Hepatocyte (in vitro differentiated cells): Measurements from ENCODE around the gene PRSS53. TPM values are rescaled to one million over a fixed set of nuclear protein-coding genes. Genes with fewer than 3 reads are reported as not detected.
A peak's percentile ranks its signal among the peaks of the same experiment; 100 is the strongest.

Source experiments
- DNase-seq: peaks from one replicate; pipeline ENCODE4 v3.0.0-alpha.2; 2016; ENCODE audit warnings: low spot score
- H2AFZ ChIP-seq: fragments of 200-600 bp; sonication (generic); 2 replicates; pipeline ENCODE4 v1.6.0; 2016; ENCODE audit warnings: antibody characterized with exemption, mild to moderate bottlenecking
- H3K27ac ChIP-seq: fragments of 200-600 bp; sonication (generic); 2 replicates; pipeline ENCODE4 v1.5.1; 2016; ENCODE audit warnings: mild to moderate bottlenecking
- H3K27me3 ChIP-seq: fragments of 200-600 bp; sonication (generic); 2 replicates; pipeline ENCODE4 v1.6.1; 2016
- H3K36me3 ChIP-seq: fragments of 200-600 bp; sonication (generic); replicated peaks from 2 replicates; pipeline ENCODE4 v1.5.1; 2016; ENCODE audit warnings: low read depth; ENCODE audit not compliant: insufficient read depth
- H3K4me1 ChIP-seq: fragments of 200-600 bp; sonication (generic); 2 replicates; pipeline ENCODE4 v1.5.1; 2016; ENCODE audit warnings: mild to moderate bottlenecking, moderate library complexity; ENCODE audit not compliant: insufficient read depth
- H3K4me2 ChIP-seq: fragments of 200-600 bp; sonication (generic); 2 replicates; pipeline ENCODE4 v1.6.0; 2016
- H3K4me3 ChIP-seq: fragments of 200-600 bp; sonication (generic); 2 replicates; pipeline ENCODE4 v1.5.1; 2016; ENCODE audit warnings: mild to moderate bottlenecking
- H3K79me2 ChIP-seq: fragments of 200-600 bp; sonication (generic); 2 replicates; pipeline ENCODE4 v1.6.0; 2017; ENCODE audit warnings: mild to moderate bottlenecking
- H3K9me2 ChIP-seq: fragments of 200-600 bp; sonication (generic); replicated peaks from 2 replicates; pipeline ENCODE4 v1.6.0; 2017; ENCODE audit warnings: mild to moderate bottlenecking; ENCODE audit not compliant: insufficient read depth
- H3K9me3 ChIP-seq: fragments of 200-600 bp; sonication (generic); 2 replicates; pipeline ENCODE4 v1.5.1; 2016; ENCODE audit warnings: low read depth, mild to moderate bottlenecking
- H4K20me1 ChIP-seq: fragments of 200-600 bp; sonication (generic); 2 replicates; pipeline ENCODE4 v1.6.0; 2016; ENCODE audit warnings: mild to moderate bottlenecking; ENCODE audit not compliant: insufficient read depth, poor library complexity, severe bottlenecking
- CTCF ChIP-seq: fragments of 200-600 bp; sonication (generic); IDR thresholded peaks from 2 replicates; pipeline ENCODE4 v1.5.1; 2016; ENCODE audit warnings: antibody characterized with exemption, mild to moderate bottlenecking; ENCODE audit not compliant: poor library complexity
- EZH2 ChIP-seq: fragments of 200-600 bp; sonication (generic); IDR thresholded peaks from 2 replicates; pipeline ENCODE4 v1.6.1; 2016; ENCODE audit warnings: antibody characterized with exemption, mild to moderate bottlenecking, borderline replicate concordance
- EZH2phosphoT487 ChIP-seq: fragments of 200-600 bp; sonication (generic); IDR thresholded peaks from one replicate; pipeline ENCODE4 v1.6.1; 2018; ENCODE audit warnings: antibody characterized with exemption, mild to moderate bottlenecking, low read depth, moderate library complexity; ENCODE audit not compliant: unreplicated experiment, severe bottlenecking
- WGBS: methylation state at CpG from one replicate; pipeline ENCODE4 v1.1.6; 2016; ENCODE audit warnings: low lambda C conversion rate; ENCODE audit errors: missing lambda C conversion rate; 5-methylcytosine and 5-hydroxymethylcytosine counted together
- polyA plus RNA-seq: library from polyadenylated mRNA; unstranded; fragments of >200 nt; fragmentation: Nextera tagmentation; extraction: Ambion mirVana; gene quantifications from 2 replicates; pipeline ENCODE4 v1.2.1, GENCODE V29; 2016
- total RNA-seq: library from RNA; depleted of rRNA; stranded (reverse); fragments of >200 nt; gene quantifications from 2 replicates; pipeline ENCODE4 v1.2.3, GENCODE V29; 2014

Gene PRSS53
- total and polyA plus RNA-seq, 2 experiments from 2014 or later, result 0.39 to 2.2 TPM

GRCh38 chr16:31081428-31082351 lies 7.1 kb downstream of the PRSS53 start:
- no peak overlapping the region for H2AFZ ChIP-seq
- no peaks in the 10 kb centered on the region for H3K36me3 ChIP-seq
- H3K9me3 ChIP-seq, result no peaks in the 10 kb centered on the region
- 96% methylated on average over 20 of the region's 26 CpGs for WGBS
- no peak for TF ChIP-seq EZH2
- no peak for TF ChIP-seq CTCF
- TF ChIP-seq EZH2phosphoT487, result no peak
- H3K4me1 ChIP-seq, result no peaks in the 10 kb centered on the region
- peaks cover 14% of the 10 kb centered on the region for H3K79me2 ChIP-seq
- H3K9me2 ChIP-seq, result no peaks in the 10 kb centered on the region
- H3K4me3 ChIP-seq, result no peak overlapping the region
- no peak overlapping the region for H3K4me2 ChIP-seq
- no peak overlapping the region for H3K27ac ChIP-seq
- no peaks in the 10 kb centered on the region for H4K20me1 ChIP-seq
- peak; percentile 3 for DNase-seq
- no peaks in the 10 kb centered on the region for H3K27me3 ChIP-seq

GRCh38 chr16:31080756-31081419 lies 7.9 kb downstream of the PRSS53 start:
- Histone ChIP-seq H3K4me2 (no peak overlapping the region), H3K4me3 (no peak overlapping the region), H3K27ac (no peak overlapping the region), H3K27me3 (no peaks in the 10 kb centered on the region), H2AFZ (no peak overlapping the region), H3K36me3 (no peaks in the 10 kb centered on the region), H3K9me2 (no peaks in the 10 kb centered on the region), H3K4me1 (no peaks in the 10 kb centered on the region), H3K79me2 (peaks cover 22% of the 10 kb centered on the region), H3K9me3 (no peaks in the 10 kb centered on the region), H4K20me1 (no peaks in the 10 kb centered on the region)
- WGBS, result 95% methylated on average over 13 of the region's 13 CpGs
- TF ChIP-seq CTCF, result no peak
- no peak for TF ChIP-seq EZH2phosphoT487
- TF ChIP-seq EZH2, result no peak
- DNase-seq, result no peak

- 95% methylated on average over 38 of the region's 40 CpGs for WGBS
- TF ChIP-seq CTCF (no peak), EZH2 (no peak), EZH2phosphoT487 (no peak)
- Histone ChIP-seq H3K27me3 (no peaks in the 10 kb centered on the region), H3K4me1 (peaks cover 3% of the 10 kb centered on the region), H3K79me2 (peaks cover 30% of the 10 kb centered on the region), H3K4me3 (no peak overlapping the region), H3K9me2 (no peaks in the 10 kb centered on the region), H4K20me1 (no peaks in the 10 kb centered on the region), H3K4me2 (no peak overlapping the region), H3K36me3 (no peaks in the 10 kb centered on the region), H3K27ac (no peak overlapping the region), H3K9me3 (no peaks in the 10 kb centered on the region), H2AFZ (no peak overlapping the region)
- DNase-seq, result peak; percentile 4
Observed at GRCh38 chr16:31080035-31080629, 8.6 kb downstream of the PRSS53 start.
